Endothelial cell of umbilical vein (primary cell): Measurements from ENCODE around the gene CACNB3.
A peak's percentile ranks its signal among the peaks of the same experiment; 100 is the strongest.

Source experiments
- EZH2 ChIP-seq: IDR thresholded peaks from 2 replicates; pipeline ENCODE4 v1.6.1; 2012; ENCODE audit warnings: borderline replicate concordance, low read depth, mild to moderate bottlenecking, moderate library complexity, low read length, inconsistent platforms; ENCODE audit not compliant: severe bottlenecking
- FOS ChIP-seq: IDR thresholded peaks from 2 replicates; pipeline ENCODE4 v1.6.1; 2011; ENCODE audit warnings: mild to moderate bottlenecking, low read length, moderate library complexity, borderline replicate concordance; ENCODE audit not compliant: insufficient read depth
- GATA2 ChIP-seq: IDR thresholded peaks from 2 replicates; pipeline ENCODE4 v1.7.0; 2011; ENCODE audit warnings: low read depth, mild to moderate bottlenecking, moderate library complexity, mixed read lengths, low read length; ENCODE audit not compliant: insufficient read length, insufficient read depth
- JUN ChIP-seq: IDR thresholded peaks from 2 replicates; pipeline ENCODE4 v1.6.1; 2011; ENCODE audit warnings: borderline replicate concordance, low read depth; ENCODE audit not compliant: insufficient read length, insufficient read depth
- MAX ChIP-seq: IDR thresholded peaks from 2 replicates; pipeline ENCODE4 v1.6.1; 2011; ENCODE audit not compliant: insufficient read depth, insufficient read length
- MYC ChIP-seq: IDR thresholded peaks from one replicate; pipeline ENCODE4 v1.6.1; 2011; ENCODE audit warnings: mild to moderate bottlenecking, low read depth, low read length
- POLR2AphosphoS5 ChIP-seq: IDR thresholded peaks from 2 replicates; pipeline ENCODE4 v1.6.1; 2012; ENCODE audit warnings: low read depth, mild to moderate bottlenecking, control low read depth, low read length, moderate library complexity; ENCODE audit not compliant: insufficient read depth
- TF ChIP-seq, protein P1 (sequence below), 2 donors: IDR thresholded peaks; 1 replicate in 1 of 2; 2 replicates in 1 of 2; pipeline ENCODE4 v1.5.1; 2011; ENCODE audit warnings: low read length in 2 of 2, mild to moderate bottlenecking in 2 of 2, moderate library complexity in 2 of 2, control low read depth in 1 of 2, inconsistent platforms in 1 of 2, low read depth in 1 of 2; ENCODE audit not compliant: insufficient read depth in 1 of 2; ENCODE audit errors: extremely low read depth in 1 of 2

GRCh38 chr12:48779869-48780268 is 38.4 kb upstream of the CACNB3 start:
- no peak for TF ChIP-seq MYC
- no peak for TF ChIP-seq GATA2
- TF ChIP-seq, protein P1, sequence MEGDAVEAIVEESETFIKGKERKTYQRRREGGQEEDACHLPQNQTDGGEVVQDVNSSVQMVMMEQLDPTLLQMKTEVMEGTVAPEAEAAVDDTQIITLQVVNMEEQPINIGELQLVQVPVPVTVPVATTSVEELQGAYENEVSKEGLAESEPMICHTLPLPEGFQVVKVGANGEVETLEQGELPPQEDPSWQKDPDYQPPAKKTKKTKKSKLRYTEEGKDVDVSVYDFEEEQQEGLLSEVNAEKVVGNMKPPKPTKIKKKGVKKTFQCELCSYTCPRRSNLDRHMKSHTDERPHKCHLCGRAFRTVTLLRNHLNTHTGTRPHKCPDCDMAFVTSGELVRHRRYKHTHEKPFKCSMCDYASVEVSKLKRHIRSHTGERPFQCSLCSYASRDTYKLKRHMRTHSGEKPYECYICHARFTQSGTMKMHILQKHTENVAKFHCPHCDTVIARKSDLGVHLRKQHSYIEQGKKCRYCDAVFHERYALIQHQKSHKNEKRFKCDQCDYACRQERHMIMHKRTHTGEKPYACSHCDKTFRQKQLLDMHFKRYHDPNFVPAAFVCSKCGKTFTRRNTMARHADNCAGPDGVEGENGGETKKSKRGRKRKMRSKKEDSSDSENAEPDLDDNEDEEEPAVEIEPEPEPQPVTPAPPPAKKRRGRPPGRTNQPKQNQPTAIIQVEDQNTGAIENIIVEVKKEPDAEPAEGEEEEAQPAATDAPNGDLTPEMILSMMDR (IDR thresholded peaks at IDR 0.05; ENCODE audit: extremely low read depth in 1 of 2, insufficient read depth in 1 of 2, low read depth in 1 of 2, low read length in 2 of 2): no peak
- peak; percentile 71 for TF ChIP-seq JUN
- no peak for TF ChIP-seq EZH2
- TF ChIP-seq FOS: peak; percentile 50
- no peak for TF ChIP-seq MAX
- no peak for TF ChIP-seq POLR2AphosphoS5
